Adrenal gland (tissue), 12 donors: ENCODE data around the gene HPCA. TPM values are rescaled to one million over a fixed set of nuclear protein-coding genes. Genes with fewer than 3 reads are reported as not detected.

Experiments
- DNase-seq, 7 donors: peaks; one replicate each; pipeline ENCODE4 v3.0.0-alpha.2; 2019 to 2020
- H3K27ac ChIP-seq, 5 donors: fragments of 200-600 bp; sonication (generic) in 4 of 5; 1 replicate in 3 of 5; 2 replicates in 2 of 5; pipeline versions ENCODE4 v1.5.1 to v1.8.0; 2016 to 2020; ENCODE audit warnings: mild to moderate bottlenecking in 1 of 5
- H3K27me3 ChIP-seq: fragments of 200-600 bp; 2 replicates; pipeline ENCODE4 v1.8.0; 2021
- H3K36me3 ChIP-seq, 2 donors: fragments of 200-600 bp; replicated peaks in 1 of 2; 1 replicate in 1 of 2; 2 replicates in 1 of 2; pipeline versions ENCODE4 v1.5.1 to v1.8.0; 2018 to 2022
- H3K4me1 ChIP-seq, 2 donors: fragments of 200-600 bp; replicated peaks in 1 of 2; 1 replicate in 1 of 2; 2 replicates in 1 of 2; pipeline versions ENCODE4 v1.5.1 to v1.8.0; 2018 to 2021
- H3K4me3 ChIP-seq, 4 donors: fragments of 200-600 bp; sonication (generic) in 3 of 4; one replicate each; pipeline ENCODE4 v1.5.1; 2016 to 2018
- H3K9me3 ChIP-seq, 3 donors: fragments of 200-600 bp; sonication (generic) in 1 of 3; replicated peaks in 1 of 3; 1 replicate in 2 of 3; 2 replicates in 1 of 3; pipeline versions ENCODE4 v1.5.1 to v1.8.0; 2016 to 2021
- CTCF ChIP-seq, 6 experiments: fragments of 450-650 bp in 4 of 6; fragments of 200-600 bp in 2 of 6; sonication (generic) in 1 of 6; IDR thresholded peaks; 1 replicate in 5 of 6; 2 replicates in 1 of 6; pipeline versions ENCODE4 v1.5.1 to v1.8.0; 2016 to 2021; ENCODE audit warnings: antibody characterized with exemption in 6 of 6, mild to moderate bottlenecking in 2 of 6, moderate library complexity in 1 of 6
- POLR2A ChIP-seq, 2 donors: fragments of 450-650 bp; IDR thresholded peaks; one replicate each; pipeline ENCODE4 v1.6.1; 2017; ENCODE audit warnings: antibody characterized with exemption in 2 of 2, mild to moderate bottlenecking in 2 of 2, moderate library complexity in 1 of 2
- WGBS, 4 donors: extraction: QIAGEN DNeasy Blood & Tissue Kit in 2 of 4; methylation state at CpG; one replicate each; pipeline versions ENCODE4 v1.1.5 to v1.1.7; 2013 to 2017; 5-methylcytosine and 5-hydroxymethylcytosine counted together
- intact Hi-C, 2 donors: fragments of 100-400 bp; cut with DNase I; formaldehyde crosslinking; loops; one replicate each; pipeline versions ENCODE4 v1.14.1 to v1.15.0; 2022 to 2023
- polyA plus RNA-seq, 3 donors: library from polyadenylated mRNA; stranded (reverse); fragments of 200-250 nt in 2 of 3; fragments of 350-450 nt in 1 of 3; fragmentation: Illumina TruSeq in 1 of 3; extraction: RNeasy Lipid Tissue Mini Kit (QIAGEN cat#74804) in 1 of 3; gene quantifications; one replicate each; pipeline ENCODE4 v1.2.3, GENCODE V29; 2013 to 2014
- total RNA-seq, 9 donors: library from RNA; depleted of rRNA in 4 of 9; stranded (reverse); fragments of >200 nt in 4 of 9; fragments of 120-200 nt in 1 of 9; fragmentation: NEBNext Ultra II Directional in 1 of 9; extraction: Animal tissue kit (Norgen Biotek cat#: 25700) in 1 of 9; gene quantifications; one replicate each; pipeline versions ENCODE4 v1.1.0 to v1.2.4, GENCODE V29; 2013 to 2023
- donor health status: healthy with polysubstance abuse.
- donor health status: Bipolar disorder and iron deficiency.
- donor health status: DM: yes; HTN: yes; CAD: no.
- donor health status: DM: no; HTN: no; CAD: no.
- donor health status: DM: no; HTN: no; CAD: no.
- donor health status: DM: yes; HTN: yes; CAD: no.

HPCA gene
- total and polyA plus RNA-seq, 12 donors = 0.17 to 3.1 (median 0.62) TPM; not detected in 6

- no peak overlapping the region for H3K4me3 ChIP-seq
- intact Hi-C loops = no loop called here
- H3K27me3 ChIP-seq = no peaks in the 10 kb centered on the region
- H3K27ac ChIP-seq = no peak overlapping the region
- no peaks in the 10 kb centered on the region for H3K9me3 ChIP-seq
- no peak for DNase-seq
- H3K36me3 ChIP-seq = no peaks in the 10 kb centered on the region
- TF ChIP-seq CTCF (IDR thresholded peaks at IDR 0.05) = no peak
- TF ChIP-seq POLR2A (IDR thresholded peaks at IDR 0.05) = no peak
- WGBS, 4 donors = 87 to 94% (median 92%) methylated on average over 5 of the region's 5 CpGs
- no peaks in the 10 kb centered on the region for H3K4me1 ChIP-seq
Observed at GRCh38 chr1:32910319-32910718, 24.0 kb downstream of the HPCA start.

DNA sequence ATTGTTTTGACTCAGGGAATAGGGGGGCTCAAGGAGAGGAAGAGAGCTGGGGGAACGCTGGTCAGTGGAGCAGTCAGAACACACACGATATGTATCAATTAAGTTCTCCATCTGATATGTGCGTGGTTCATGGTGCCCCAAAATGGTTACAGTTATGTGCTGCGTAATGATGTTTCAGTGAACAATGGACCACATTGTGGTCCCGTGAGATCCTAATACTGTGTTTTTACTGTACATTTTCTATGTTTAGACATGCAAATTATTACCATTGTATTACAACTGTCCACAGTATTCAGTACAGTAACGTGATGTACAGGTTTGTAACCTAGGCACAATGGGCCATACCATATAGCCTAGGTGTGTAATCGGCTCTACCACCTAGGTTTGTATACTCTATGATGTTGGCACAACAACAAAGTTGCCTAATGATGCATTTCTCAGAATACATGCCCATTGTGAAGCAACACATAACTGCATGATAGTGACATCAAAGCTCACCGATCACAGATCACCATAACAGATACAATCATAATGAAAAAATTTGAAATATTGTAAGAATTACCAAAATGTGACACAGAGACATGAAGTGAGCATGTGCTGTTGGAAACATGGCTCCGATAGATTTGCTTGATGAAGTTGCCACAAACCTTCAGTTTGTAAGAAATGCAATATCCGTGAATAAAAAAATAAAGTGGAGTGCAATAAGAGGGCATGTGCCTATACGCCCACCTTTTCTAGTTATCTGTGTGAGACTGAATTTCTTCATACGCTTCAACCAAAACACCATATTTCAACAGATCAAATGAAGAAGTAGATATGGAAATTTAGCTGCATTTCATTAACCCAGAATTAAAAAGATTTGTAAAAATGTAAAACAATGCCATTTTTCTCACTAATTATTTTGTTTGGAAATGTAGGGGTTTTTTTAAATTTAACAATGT, 29.7 kb downstream of the HPCA start:
- no peak for TF ChIP-seq CTCF (IDR thresholded peaks at IDR 0.05)
- WGBS, 4 donors = 82 to 92% (median 87%) methylated on average over 12 of the region's 12 CpGs
- H3K27ac ChIP-seq = no peak overlapping the region
- no peaks in the 10 kb centered on the region for H3K36me3 ChIP-seq
- DNase-seq = no peak
- intact Hi-C loops = no loop called here
- H3K4me3 ChIP-seq = no peak overlapping the region
- H3K9me3 ChIP-seq = no peaks in the 10 kb centered on the region
- H3K4me1 ChIP-seq = no peaks in the 10 kb centered on the region
- H3K27me3 ChIP-seq = no peaks in the 10 kb centered on the region

- 69 to 76% (median 73%) methylated on average over 7 of the region's 7 CpGs for WGBS, 4 donors
- Histone ChIP-seq H3K9me3 (no peaks in the 10 kb centered on the region), H3K36me3 (no peaks in the 10 kb centered on the region), H3K4me1 (no peaks in the 10 kb centered on the region), H3K4me3 (no peak overlapping the region), H3K27ac (no peak overlapping the region), H3K27me3 (no peaks in the 10 kb centered on the region)
- TF ChIP-seq CTCF (IDR thresholded peaks at IDR 0.05) (no peak), POLR2A (IDR thresholded peaks at IDR 0.05) (no peak)
- no peak for DNase-seq
- intact Hi-C loops = no loop called here
Observed at GRCh38 chr1:32917521-32917920, 31.2 kb downstream of the HPCA start.

DNA sequence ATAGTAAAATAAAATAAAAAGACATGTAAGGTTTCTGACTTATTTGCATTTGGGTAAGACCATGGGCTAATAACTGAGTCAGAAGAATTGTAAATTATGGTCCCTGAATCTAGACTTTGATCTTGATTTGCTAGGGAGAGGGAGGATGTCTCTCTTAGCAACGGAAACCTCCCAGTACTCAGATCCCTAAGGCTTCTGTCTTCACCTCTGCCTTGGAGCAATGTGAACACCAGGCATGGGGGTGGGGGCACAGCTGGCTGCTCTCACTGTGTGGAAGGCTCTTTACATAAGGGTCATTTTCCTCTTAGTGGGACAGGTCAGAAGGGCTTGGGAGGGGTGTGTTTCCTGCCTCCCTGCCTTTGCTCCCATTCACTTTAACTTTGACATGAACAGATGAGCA, 31.9 kb downstream of the HPCA start:
- intact Hi-C loops = no loop called here
- H3K36me3 ChIP-seq = no peaks in the 10 kb centered on the region
- no peak for DNase-seq
- H3K4me3 ChIP-seq = no peak overlapping the region
- H3K27me3 ChIP-seq = no peaks in the 10 kb centered on the region
- WGBS, 4 donors = 47 to 63% (median 52%) methylated on average over 1 of the region's 1 CpG
- no peak for TF ChIP-seq POLR2A (IDR thresholded peaks at IDR 0.05)
- TF ChIP-seq CTCF (IDR thresholded peaks at IDR 0.05) = no peak
- no peaks in the 10 kb centered on the region for H3K9me3 ChIP-seq
- no peak overlapping the region for H3K27ac ChIP-seq
- no peaks in the 10 kb centered on the region for H3K4me1 ChIP-seq
